Right hindlimb (tissue), 1 donor: ENCODE results near the gene AVPR1A.

ENCODE experiments used
- DNase-seq: peaks from one replicate; pipeline ENCODE4 v3.0.0-alpha.2; 2018

AVPR1A gene

DNA sequence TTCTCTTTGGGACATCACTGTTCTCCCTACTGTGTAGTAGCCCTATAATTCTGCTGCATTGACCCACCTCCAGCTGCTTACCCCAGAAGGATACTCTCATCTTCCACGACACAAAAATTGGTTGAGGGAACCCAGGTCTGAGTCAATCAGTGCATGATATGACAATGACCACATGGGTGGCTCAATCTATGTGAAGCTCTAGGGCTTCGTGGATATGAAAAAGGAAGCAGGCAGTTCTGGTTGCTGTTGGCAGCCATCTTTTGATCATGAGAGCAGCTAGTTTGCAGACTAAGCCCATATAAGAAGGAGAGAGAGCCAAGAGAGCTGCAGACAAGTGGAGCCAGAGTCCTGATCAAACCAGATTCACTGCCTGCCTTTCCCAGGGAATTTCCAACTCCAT, 57.9 kb downstream of the AVPR1A start:
- DNase-seq = no peak
